ENCODE results near the gene CBLB.

DNA sequence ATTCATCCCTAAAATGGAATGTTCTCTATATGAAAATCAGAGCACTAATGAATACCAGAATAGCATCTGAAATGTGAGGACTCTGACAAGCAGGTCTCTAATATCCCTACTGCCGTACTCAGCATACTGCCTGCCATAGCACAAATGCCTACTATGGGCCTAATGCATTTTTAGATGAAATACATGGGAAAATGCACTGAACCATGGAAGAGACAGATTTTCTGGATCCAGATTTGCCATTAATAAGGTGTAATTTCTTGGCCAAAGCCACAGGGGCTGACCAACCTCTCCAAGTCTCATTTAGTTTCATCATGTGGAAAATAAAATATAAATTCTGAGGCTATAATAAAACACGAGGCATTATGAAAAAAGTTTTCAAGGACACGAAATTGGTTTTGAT is 123.8 kb downstream of the CBLB start:
- TF ChIP-seq, protein P1, sequence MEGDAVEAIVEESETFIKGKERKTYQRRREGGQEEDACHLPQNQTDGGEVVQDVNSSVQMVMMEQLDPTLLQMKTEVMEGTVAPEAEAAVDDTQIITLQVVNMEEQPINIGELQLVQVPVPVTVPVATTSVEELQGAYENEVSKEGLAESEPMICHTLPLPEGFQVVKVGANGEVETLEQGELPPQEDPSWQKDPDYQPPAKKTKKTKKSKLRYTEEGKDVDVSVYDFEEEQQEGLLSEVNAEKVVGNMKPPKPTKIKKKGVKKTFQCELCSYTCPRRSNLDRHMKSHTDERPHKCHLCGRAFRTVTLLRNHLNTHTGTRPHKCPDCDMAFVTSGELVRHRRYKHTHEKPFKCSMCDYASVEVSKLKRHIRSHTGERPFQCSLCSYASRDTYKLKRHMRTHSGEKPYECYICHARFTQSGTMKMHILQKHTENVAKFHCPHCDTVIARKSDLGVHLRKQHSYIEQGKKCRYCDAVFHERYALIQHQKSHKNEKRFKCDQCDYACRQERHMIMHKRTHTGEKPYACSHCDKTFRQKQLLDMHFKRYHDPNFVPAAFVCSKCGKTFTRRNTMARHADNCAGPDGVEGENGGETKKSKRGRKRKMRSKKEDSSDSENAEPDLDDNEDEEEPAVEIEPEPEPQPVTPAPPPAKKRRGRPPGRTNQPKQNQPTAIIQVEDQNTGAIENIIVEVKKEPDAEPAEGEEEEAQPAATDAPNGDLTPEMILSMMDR (conservative IDR thresholded peaks at IDR 0.05) = no peak
- no peak for TF ChIP-seq ZFX (IDR thresholded peaks at IDR 0.05)

All from C4-2B (cell line).